MV-4-11 (cell line): Measurements from ENCODE around the gene OR52W1.
"Not testable (repeated sequence)": the region's sequence is repeated elsewhere in the genome, so short reads cannot be mapped to it uniquely, and the experiment has no call there.

Experiments used
- DNase-seq: peaks from one replicate; lab custom pipeline; 2025; lab: John Stamatoyannopoulos, UW

OR52W1 gene

GRCh38 chr11:6217722-6218121 is 18.7 kb downstream of the OR52W1 start:
- no peak for DNase-seq

DNA sequence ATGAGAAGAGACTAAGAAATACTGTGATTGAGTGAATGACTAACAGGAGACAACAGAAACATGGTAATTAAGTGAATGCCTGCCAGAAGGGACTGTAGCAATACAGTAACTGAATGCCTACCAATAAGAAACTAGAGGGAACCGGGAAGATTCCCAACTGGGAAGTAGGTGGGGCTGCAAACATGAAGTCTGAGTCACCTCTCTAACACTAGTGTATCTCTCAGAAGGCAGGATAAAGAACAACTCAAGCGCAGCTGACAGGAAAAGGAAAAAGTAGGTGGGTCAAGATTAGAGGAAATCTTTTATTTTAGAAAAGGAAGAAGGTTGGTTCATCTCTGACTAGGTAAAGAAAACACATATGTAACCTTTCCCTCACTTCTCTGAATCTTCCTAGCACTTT is 20.3 kb downstream of the OR52W1 start:
- DNase-seq, result no peak

DNA sequence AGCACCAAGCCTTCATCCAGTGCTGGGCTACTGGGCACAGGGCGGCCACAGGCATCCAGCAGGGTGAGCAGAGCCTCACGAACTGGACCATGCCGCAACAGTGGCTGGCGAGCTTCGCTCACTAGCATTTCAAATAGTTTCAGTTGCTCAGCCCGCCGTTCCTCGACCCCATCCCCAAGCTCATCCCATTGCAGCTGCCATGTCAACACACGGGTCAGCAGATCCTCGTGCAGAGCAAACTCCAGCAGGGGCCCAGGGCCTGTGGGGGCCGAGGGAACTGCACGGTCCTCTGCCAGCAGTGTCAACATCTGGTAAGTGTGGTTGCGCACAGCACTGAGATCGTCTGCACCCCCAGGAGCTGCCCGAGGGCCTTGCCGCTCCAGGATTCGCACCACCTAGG is 24.8 kb downstream of the OR52W1 start:
- DNase-seq, result no peak

- no peak for DNase-seq
These were observed 25.4 kb downstream of the OR52W1 start for GRCh38 chr11:6224421-6224820.

- DNase-seq, result no peak
These were observed 26.0 kb downstream of the OR52W1 start for GRCh38 chr11:6225024-6225423.

- peak; percentile 69 for DNase-seq
These were observed 26.9 kb downstream of the OR52W1 start for GRCh38 chr11:6225896-6226295.

DNA sequence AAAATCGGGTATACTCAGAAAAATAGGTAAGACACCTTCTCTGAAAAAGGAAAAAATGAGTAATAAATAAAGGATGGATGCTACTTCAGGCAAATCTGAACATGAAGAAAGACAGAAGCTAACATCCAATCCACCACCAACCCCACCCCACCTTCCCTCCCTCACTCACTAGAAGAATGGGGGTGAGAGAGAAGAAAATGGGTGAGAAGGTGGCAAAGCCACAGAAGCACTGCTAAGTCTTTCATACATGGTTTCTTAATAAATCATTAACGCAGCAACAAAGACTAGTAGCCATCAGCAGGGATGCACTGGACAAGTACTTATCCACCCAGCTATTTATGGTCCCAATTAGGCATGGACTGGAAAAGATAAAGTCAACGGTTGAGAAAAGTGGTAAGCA is 29.5 kb downstream of the OR52W1 start:
- no peak for DNase-seq

GRCh38 chr11:6229911-6230310 is 30.9 kb downstream of the OR52W1 start:
- no peak for DNase-seq

DNA sequence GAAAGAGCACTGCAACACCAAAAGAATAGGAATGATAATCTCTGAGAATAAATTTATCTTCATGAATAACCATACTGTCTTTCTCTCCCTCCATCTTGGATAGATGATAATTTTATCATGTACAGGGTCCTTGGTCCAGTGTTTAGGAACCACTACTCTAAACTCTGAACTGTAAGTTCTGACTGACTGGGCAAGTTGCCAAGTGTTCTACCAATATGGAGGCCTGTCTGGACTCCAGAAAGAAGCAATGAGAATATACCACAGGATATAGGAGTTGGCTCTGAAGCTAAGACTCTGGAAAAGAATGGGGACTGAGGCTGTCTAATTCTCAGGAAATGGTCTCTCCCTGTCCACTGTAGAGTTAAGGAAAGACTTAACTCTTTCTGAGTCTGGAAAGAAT is 33.9 kb downstream of the OR52W1 start:
- DNase-seq, result no peak

DNA sequence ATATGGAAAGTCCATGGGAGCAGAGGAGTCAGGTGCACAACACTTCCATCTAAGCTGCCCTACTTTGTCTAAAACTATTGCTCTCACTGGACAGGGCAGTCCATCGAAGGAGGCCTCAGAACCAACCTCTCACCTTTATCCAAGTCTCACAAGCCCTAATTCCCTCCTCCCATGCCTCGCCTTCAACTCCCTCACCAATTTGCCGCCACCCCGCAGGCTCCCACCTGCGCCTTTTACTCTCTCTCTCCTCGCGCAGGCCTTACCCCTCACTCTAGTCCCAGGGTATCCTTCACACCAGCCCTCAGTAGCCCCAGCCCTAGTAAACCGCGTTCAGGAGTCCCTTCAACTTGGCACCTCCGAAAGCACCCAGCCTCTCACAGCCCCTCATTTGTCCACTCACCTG is 35.0 kb downstream of the OR52W1 start:
- no peak for DNase-seq

- peak; percentile 100 for DNase-seq
These were observed 35.5 kb downstream of the OR52W1 start, which contains the start of gene FHIP1B for GRCh38 chr11:6234387-6235107. TSS of gene FHIP1B (minus strand) at chr11:6234636. CDS start at chr11:6224516, 10,120 bp downstream.

GRCh38 chr11:6237266-6237665 is 38.2 kb downstream of the OR52W1 start:
- peak; percentile 66 for DNase-seq

DNA sequence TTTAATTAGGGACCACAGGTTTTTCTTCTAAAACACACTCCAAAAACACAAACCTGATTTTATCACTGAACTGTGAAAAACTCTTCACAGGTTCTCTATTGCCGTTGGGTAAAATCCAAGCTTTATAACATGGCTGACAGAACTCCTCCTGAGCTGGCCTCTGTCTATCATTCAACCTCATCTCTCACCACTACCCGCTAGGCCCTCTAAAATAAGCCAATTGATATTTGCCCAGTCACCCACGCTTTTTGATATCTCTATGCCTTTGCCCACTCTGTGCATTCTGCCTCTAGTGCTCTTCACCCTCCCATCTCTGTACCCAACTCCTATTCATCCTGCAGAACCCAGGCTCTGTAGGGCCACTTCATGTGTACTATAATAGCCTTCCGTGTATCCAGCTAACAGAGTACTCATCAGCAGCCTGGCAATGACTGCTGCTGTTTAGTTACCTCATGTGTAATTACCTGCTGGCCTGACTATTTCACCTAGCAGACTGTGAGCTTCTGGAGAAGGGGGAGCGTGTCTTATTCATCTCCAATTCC is 38.8 kb downstream of the OR52W1 start:
- DNase-seq, result no peak

DNA sequence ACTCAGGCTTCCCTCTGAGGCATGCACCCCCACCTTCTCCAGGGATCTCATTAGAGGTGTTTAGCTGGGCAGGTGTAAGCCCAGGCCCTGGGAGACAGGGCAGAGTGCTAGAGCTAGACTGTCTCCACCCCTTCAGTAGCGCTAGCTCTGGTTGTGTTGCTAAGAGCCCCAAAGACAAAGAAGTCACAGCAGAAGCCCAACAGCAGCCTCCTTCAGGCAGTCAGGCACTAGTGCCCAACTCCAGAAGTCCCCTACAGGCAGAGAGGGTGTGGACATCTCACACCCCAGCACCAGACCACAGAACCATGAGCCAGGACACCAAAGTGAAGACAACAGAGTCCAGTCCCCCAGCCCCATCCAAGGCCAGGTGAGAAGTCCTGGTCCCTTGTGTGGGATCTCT is 39.9 kb downstream of the OR52W1 start, which contains the start of gene CNGA4:
Gene CNGA4 (plus strand): TSS at position 188 of the 400 bp plus-strand sequence. CDS start 118 bp downstream, at position 306.
- DNase-seq, result no peak

GRCh38 chr11:6240139-6240538 is 41.1 kb downstream of the OR52W1 start:
- no peak for DNase-seq

- DNase-seq, result peak; percentile 62
These were observed 41.8 kb downstream of the OR52W1 start for GRCh38 chr11:6240781-6241180.

DNA sequence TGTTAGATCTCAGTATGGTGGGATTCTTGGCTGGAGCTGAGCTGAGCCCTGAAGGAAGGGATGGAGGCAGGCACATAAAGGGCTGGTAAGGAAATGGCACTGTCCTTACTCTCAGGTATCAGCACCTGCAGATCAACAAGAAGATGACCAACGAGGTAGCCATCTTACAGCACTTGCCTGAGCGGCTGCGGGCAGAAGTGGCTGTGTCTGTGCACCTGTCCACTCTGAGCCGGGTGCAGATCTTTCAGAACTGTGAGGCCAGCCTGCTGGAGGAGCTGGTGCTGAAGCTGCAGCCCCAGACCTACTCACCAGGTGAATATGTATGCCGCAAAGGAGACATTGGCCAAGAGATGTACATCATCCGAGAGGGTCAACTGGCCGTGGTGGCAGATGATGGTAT is 42.3 kb downstream of the OR52W1 start:
- no peak for DNase-seq

DNA sequence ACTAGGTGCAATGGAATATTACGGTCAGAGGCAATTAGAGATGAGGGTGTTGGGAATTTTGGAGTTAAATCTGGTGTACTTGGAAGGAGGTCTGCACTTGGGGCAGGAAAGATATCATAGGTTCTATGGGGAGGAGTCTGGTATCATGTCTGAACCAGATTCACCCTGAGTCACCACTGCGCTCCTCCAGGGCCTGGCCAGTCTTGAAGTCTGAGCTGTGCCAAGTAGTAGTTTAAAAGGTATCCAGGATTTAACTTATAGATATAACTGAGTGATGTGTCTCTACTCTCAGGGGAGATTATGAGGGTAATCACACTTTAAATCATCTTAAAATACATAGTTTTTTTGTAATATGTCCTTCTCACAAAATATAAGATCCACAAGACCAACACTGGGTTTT is 46.5 kb downstream of the OR52W1 start:
- no peak for DNase-seq

DNA sequence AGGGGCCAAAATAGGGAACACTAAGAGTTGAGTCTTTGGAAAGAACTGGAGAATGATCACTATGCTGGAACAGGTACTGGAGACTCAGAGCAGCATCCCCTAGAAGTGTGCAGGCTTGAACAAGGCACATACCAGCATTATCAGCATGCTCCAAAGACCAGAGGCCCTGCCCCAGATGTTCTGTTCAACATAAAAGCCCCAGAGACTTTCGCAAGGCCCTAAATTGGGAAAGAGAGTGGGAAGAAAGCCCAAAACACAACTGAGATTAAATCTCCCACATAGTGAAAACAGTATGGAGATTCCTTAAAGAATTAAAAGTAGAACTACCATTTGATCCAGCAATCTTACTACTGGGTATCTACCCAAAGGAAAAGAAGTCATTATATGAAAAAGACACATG is 49.2 kb downstream of the OR52W1 start:
- no peak for DNase-seq

GRCh38 chr11:6248897-6249296 is 49.9 kb downstream of the OR52W1 start:
- not testable (repeated sequence) for DNase-seq
